Kidney (tissue), 22 donors: ENCODE data around the gene SRSF3. TPM values are rescaled to one million over a fixed set of nuclear protein-coding genes. Genes with fewer than 3 reads are reported as not detected.

Experiments
- DNase-seq, 5 donors: peaks; one replicate each; pipeline ENCODE4 v3.0.0-alpha.2; 2013 to 2020
- FAIRE-seq: peaks from 2 replicates; lab custom pipeline; 2012; peaks lifted over from hg19 to GRCh38; lab: Jason Lieb, UNC
- H3K27ac ChIP-seq, 2 donors: one replicate each; pipeline ENCODE4 v1.7.0; 2013; ENCODE audit warnings: low read depth in 2 of 2, low read length in 2 of 2, inconsistent platforms in 1 of 2
- H3K27me3 ChIP-seq: one replicate; pipeline ENCODE4 v1.7.1; 2013; ENCODE audit warnings: low read length, inconsistent platforms; ENCODE audit not compliant: control insufficient read depth, insufficient read depth
- H3K36me3 ChIP-seq, 3 donors: one replicate each; pipeline versions ENCODE4 v1.7.0 to v1.7.1; 2013; ENCODE audit warnings: low read length in 3 of 3, control low read depth in 1 of 3, inconsistent platforms in 1 of 3; ENCODE audit not compliant: insufficient read depth in 3 of 3, control insufficient read depth in 2 of 3
- H3K4me1 ChIP-seq, 3 donors: one replicate each; pipeline versions ENCODE4 v1.7.0 to v1.7.1; 2013; ENCODE audit warnings: low read length in 3 of 3, inconsistent platforms in 1 of 3, low read depth in 1 of 3; ENCODE audit not compliant: control insufficient read depth in 2 of 3, insufficient read depth in 2 of 3
- H3K4me3 ChIP-seq, 3 donors: one replicate each; pipeline versions ENCODE4 v1.7.0 to v1.8.1; 2013; ENCODE audit warnings: low read length in 3 of 3, control low read depth in 1 of 3, inconsistent platforms in 1 of 3
- H3K9ac ChIP-seq, 3 donors: one replicate each; pipeline versions ENCODE4 v1.7.0 to v1.7.1; 2013; ENCODE audit warnings: low read length in 3 of 3, control low read depth in 1 of 3, inconsistent platforms in 1 of 3
- H3K9me3 ChIP-seq, 3 donors: one replicate each; pipeline versions ENCODE4 v1.7.0 to v1.7.1; 2013; ENCODE audit warnings: low read length in 3 of 3, control low read depth in 1 of 3, inconsistent platforms in 1 of 3; ENCODE audit not compliant: control insufficient read depth in 2 of 3, insufficient read depth in 1 of 3
- intact Hi-C: fragments of 100-400 bp; cut with DNase I; formaldehyde crosslinking; loops from one replicate; pipeline ENCODE4 v1.11.1; 2022
- long read RNA-seq, 10 donors: library from polyadenylated mRNA in 1 of 10; unstranded in 1 of 10; transcript quantifications; one replicate each; pipeline ENCODE4 v2.0.0 and lab custom pipeline, GENCODE V29; 2021 to 2026
- polyA plus RNA-seq: library from polyadenylated mRNA; stranded (reverse); fragments of 350-450 nt; fragmentation: Illumina TruSeq; extraction: RNeasy Lipid Tissue Mini Kit (QIAGEN cat#74804); gene quantifications from one replicate; pipeline ENCODE4 v1.2.3, GENCODE V29; 2014; ENCODE audit warnings: low read depth, low replicate concordance; ENCODE audit not compliant: insufficient read depth
- total RNA-seq: library from RNA; stranded (reverse); fragmentation: NEBNext Ultra II Directional; extraction: Animal tissue kit (Norgen Biotek cat#: 25700); gene quantifications from one replicate; pipeline ENCODE4 v1.2.1, GENCODE V29; 2021
- TF ChIP-seq, protein P1 (sequence below): IDR thresholded peaks from 3 replicates; pipeline ENCODE4 v1.5.1; 2012; ENCODE audit warnings: mild to moderate bottlenecking, moderate library complexity, borderline replicate concordance; ENCODE audit not compliant: insufficient read depth; ENCODE audit errors: extremely low read depth
- donor health status: control.
- donor health status: control.
- donor health status: control.
- donor health status: control.
- donor health status: control.
- donor health status: DM: yes; HTN: yes; CAD: no.
- donor health status: Normal renal cell carcinoma (clear cell type).

Gene SRSF3
- 257 TPM for total RNA-seq
- 222 TPM for polyA plus RNA-seq
- long read RNA-seq, donor 1, full-length matches to known transcripts = 271 of 309 reads
- long read RNA-seq, donor 1, partial matches to known transcripts = 32 of 309 reads
- long read RNA-seq, donor 1, other reads (novel, unspliced or antisense) = 6 of 309 reads
- long read RNA-seq, donor 2, full-length matches to known transcripts = 367 of 408 reads
- long read RNA-seq, donor 2, partial matches to known transcripts = 35 of 408 reads
- long read RNA-seq, donor 2, other reads (novel, unspliced or antisense) = 6 of 408 reads
- long read RNA-seq, donor 3, full-length matches to known transcripts = 413 of 500 reads
- long read RNA-seq, donor 3, partial matches to known transcripts = 81 of 500 reads
- long read RNA-seq, donor 3, other reads (novel, unspliced or antisense) = 6 of 500 reads
- long read RNA-seq, donor 4, full-length matches to known transcripts = 189 of 197 reads
- long read RNA-seq, donor 4, partial matches to known transcripts = 8 of 197 reads
- long read RNA-seq, donor 4, other reads (novel, unspliced or antisense) = 0 of 197 reads
- long read RNA-seq, donor 5, full-length matches to known transcripts = 34 of 34 reads
- long read RNA-seq, donor 5, partial matches to known transcripts = 0 of 34 reads
- long read RNA-seq, donor 5, other reads (novel, unspliced or antisense) = 0 of 34 reads
- long read RNA-seq, donor 6, full-length matches to known transcripts = 717 of 851 reads
- long read RNA-seq, donor 6, partial matches to known transcripts = 105 of 851 reads
- long read RNA-seq, donor 6, other reads (novel, unspliced or antisense) = 29 of 851 reads
- long read RNA-seq, donor 7, full-length matches to known transcripts = 170 of 178 reads
- long read RNA-seq, donor 7, partial matches to known transcripts = 1 of 178 reads
- long read RNA-seq, donor 7, other reads (novel, unspliced or antisense) = 7 of 178 reads
- long read RNA-seq, donor 8, full-length matches to known transcripts = 305 of 372 reads
- long read RNA-seq, donor 8, partial matches to known transcripts = 54 of 372 reads
- long read RNA-seq, donor 8, other reads (novel, unspliced or antisense) = 13 of 372 reads
- long read RNA-seq, donor 9, full-length matches to known transcripts = 133 of 144 reads
- long read RNA-seq, donor 9, partial matches to known transcripts = 11 of 144 reads
- long read RNA-seq, donor 9, other reads (novel, unspliced or antisense) = 0 of 144 reads
- long read RNA-seq, donor 10, full-length matches to known transcripts = 326 of 371 reads
- long read RNA-seq, donor 10, partial matches to known transcripts = 36 of 371 reads
- long read RNA-seq, donor 10, other reads (novel, unspliced or antisense) = 9 of 371 reads

DNA sequence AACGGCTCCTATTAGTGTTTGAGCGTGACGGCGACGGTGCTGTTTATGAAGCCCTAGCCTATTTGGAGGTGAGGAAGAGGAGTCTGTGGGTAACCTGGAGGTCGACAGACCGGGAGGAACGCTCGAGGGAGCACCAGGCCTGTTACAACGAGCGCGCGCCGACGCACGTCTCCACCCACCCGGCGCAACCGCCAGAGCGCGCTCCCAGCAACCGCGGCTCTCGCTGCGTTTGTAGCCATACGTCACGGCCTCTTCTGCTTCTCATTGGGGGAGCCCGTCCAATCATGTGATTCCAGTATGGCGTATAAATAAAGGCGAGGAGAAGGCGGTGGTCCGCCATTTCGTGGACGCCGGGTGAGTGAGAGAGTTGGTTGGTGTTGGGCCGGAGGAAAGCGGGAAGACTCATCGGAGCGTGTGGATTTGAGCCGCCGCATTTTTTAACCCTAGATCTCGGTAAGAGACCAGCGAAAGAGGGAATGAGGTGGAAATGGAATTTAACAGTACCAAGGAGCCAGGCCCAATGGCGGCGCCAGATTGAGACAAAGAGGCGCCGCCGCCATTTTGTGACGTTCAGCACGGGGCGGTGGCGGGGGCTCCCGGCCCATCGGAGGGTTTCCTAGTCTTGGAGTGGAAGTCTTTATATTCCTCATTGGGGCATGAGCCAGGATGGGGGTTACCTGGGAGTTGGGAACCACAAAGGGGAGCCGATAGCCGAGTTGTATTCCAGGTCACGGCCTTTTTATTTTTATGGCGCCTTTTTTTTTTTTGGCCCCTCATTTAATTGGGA lies at the start of gene SRSF3:
Gene SRSF3 (plus strand): TSS at position 334 of the 787 bp plus-strand sequence. CDS start 2,401 bp downstream, outside the sequence.
- FAIRE-seq (no peak), DNase-seq (peak; percentile 98 to 99 (median 99))
- peak within 1 kb of the TSS; percentile 97 to 98 (median 97) for H3K9ac ChIP-seq
- H3K9me3 ChIP-seq = no peaks in the 10 kb centered on the region
- peak within 1 kb of the TSS; percentile 88 to 99 (median 91) for H3K4me3 ChIP-seq
- peaks cover 6 to 17% (median 10%) of the 10 kb centered on the region in 3 donors for H3K4me1 ChIP-seq
- H3K27me3 ChIP-seq = no peaks in the 10 kb centered on the region
- TF ChIP-seq, protein P1, sequence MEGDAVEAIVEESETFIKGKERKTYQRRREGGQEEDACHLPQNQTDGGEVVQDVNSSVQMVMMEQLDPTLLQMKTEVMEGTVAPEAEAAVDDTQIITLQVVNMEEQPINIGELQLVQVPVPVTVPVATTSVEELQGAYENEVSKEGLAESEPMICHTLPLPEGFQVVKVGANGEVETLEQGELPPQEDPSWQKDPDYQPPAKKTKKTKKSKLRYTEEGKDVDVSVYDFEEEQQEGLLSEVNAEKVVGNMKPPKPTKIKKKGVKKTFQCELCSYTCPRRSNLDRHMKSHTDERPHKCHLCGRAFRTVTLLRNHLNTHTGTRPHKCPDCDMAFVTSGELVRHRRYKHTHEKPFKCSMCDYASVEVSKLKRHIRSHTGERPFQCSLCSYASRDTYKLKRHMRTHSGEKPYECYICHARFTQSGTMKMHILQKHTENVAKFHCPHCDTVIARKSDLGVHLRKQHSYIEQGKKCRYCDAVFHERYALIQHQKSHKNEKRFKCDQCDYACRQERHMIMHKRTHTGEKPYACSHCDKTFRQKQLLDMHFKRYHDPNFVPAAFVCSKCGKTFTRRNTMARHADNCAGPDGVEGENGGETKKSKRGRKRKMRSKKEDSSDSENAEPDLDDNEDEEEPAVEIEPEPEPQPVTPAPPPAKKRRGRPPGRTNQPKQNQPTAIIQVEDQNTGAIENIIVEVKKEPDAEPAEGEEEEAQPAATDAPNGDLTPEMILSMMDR = peak; percentile 47
- intact Hi-C loops = no loop called here
- H3K27ac ChIP-seq = peak within 1 kb of the TSS; percentile 97 to 99
- H3K36me3 ChIP-seq = peaks cover 4 to 26% (median 17%) of the 10 kb centered on the region in 3 donors

DNA sequence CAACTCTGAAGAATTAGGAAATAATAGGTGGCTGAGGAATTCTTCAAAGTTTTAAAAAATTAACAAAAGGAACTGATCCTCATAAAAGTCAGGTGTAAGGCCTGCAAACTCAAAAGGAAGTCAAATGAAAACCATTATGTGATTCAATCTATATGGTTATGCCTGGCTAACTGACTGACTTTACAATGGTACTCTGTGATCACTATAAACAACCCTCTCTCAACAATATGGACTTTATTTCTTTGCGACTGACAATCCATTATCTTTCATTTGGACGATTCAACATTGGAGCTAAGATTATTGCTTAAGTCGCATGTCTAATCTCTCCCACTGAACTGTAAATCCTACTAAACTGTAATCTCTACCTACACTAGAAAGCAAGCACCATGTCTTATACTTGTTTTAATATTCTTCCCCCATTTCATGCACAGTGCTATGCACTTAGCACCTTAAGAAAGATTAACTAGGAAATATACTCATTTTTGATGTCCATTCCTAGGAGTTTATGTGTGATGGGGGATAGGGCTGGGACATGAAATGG lies 48.3 kb upstream of the SRSF3 start:
- H3K27me3 ChIP-seq = no peaks in the 10 kb centered on the region
- peaks cover 0 to 6% (median 0%) of the 10 kb centered on the region in 3 donors for H3K36me3 ChIP-seq
- peaks cover 0 to 24% (median 7%) of the 10 kb centered on the region in 3 donors for H3K4me1 ChIP-seq
- H3K4me3 ChIP-seq = peak overlapping the region; percentile 84 to 95 (median 88)
- no peak for FAIRE-seq
- no peak for DNase-seq
- H3K9me3 ChIP-seq = no peaks in the 10 kb centered on the region
- H3K9ac ChIP-seq = peak overlapping the region; percentile 81 to 93 (median 90)
- H3K27ac ChIP-seq = peak overlapping the region; percentile 92 to 95
- intact Hi-C loops = no loop called here
- TF ChIP-seq, protein P1 = no peak
